Measurements from ENCODE around the gene CRMP1.

DNA sequence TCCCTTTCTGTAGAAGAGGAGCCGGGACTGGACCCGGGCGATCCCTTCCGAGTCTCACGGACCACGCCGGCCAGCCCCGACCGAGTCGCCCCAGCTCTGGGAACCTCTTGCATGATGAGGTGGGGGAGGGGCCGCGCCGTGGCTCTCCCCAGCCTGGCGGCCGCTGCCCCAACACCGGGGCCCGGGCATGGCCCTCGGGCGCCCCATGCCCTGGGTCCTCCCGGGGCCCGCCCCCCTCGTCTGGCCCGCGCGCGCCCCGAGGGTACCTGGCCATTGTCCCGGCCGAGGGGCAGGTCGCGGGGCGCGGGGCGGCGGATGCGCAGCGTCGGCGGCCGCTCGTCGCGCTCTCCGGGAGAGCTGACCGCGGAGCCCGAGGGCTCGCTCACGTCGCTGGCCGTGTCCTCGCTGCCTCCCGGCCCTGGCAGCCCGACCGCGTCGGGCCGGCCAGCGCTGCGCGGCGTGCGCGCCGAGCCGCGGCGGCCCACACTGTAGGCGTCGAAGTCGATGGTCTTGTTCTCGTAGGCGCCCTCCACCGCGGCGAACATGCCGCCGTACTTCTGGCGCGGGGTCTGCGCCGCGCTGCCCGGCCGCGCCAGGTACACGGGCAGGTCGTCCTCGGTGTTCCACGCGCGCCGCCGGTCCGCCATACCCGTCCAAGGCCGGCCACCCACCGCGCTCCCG is 423 bp downstream of the CRMP1 start:
- TF ChIP-seq, protein P1, sequence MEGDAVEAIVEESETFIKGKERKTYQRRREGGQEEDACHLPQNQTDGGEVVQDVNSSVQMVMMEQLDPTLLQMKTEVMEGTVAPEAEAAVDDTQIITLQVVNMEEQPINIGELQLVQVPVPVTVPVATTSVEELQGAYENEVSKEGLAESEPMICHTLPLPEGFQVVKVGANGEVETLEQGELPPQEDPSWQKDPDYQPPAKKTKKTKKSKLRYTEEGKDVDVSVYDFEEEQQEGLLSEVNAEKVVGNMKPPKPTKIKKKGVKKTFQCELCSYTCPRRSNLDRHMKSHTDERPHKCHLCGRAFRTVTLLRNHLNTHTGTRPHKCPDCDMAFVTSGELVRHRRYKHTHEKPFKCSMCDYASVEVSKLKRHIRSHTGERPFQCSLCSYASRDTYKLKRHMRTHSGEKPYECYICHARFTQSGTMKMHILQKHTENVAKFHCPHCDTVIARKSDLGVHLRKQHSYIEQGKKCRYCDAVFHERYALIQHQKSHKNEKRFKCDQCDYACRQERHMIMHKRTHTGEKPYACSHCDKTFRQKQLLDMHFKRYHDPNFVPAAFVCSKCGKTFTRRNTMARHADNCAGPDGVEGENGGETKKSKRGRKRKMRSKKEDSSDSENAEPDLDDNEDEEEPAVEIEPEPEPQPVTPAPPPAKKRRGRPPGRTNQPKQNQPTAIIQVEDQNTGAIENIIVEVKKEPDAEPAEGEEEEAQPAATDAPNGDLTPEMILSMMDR (IDR thresholded peaks at IDR 0.05), result no peak
- no peak for TF ChIP-seq POLR2AphosphoS5 (IDR thresholded peaks at IDR 0.05)

Data from stomach (tissue), 4 donors.